Naive thymus-derived CD8-positive, alpha-beta T cell (primary cell): ENCODE data around the gene QSOX2. TPM values are rescaled to one million over a fixed set of nuclear protein-coding genes. Genes with fewer than 3 reads are reported as not detected.

Experiments
- ATAC-seq, 2 donors: fragments of 150-1000 bp; cut with Tn5 transposase in 1 of 2; sonication (Bioruptor Pico), chemical (Tn5 transposase) in 1 of 2; 1 replicate in 1 of 2; 2 replicates in 1 of 2; pipeline ENCODE4 v1.10.0; 2021; ENCODE audit warnings: mild to moderate bottlenecking in 2 of 2, moderate library complexity in 2 of 2
- POLR2A ChIA-PET: fragments of 350-600 bp; sonication (Branson Sonifier 250); formaldehyde crosslinking; loops from one replicate; lab custom pipeline; 2021; ENCODE audit warnings: antibody characterized with exemption; lab: Charles Lee
- DNase-seq, 10 donors: peaks; one replicate each; pipeline versions ENCODE4 v3.0.0 to v3.0.0-alpha.2; 2020 to 2022
- H3K27ac Mint-ChIP-seq, 10 donors: one replicate each; pipeline ENCODE4 v1.8.0; 2020 to 2022; ENCODE audit warnings: mild to moderate bottlenecking in 10 of 10, mixed read lengths in 10 of 10, moderate library complexity in 4 of 10, inconsistent platforms in 1 of 10
- H3K27me3 Mint-ChIP-seq, 5 donors: one replicate each; pipeline ENCODE4 v1.8.0; 2021 to 2022; ENCODE audit warnings: mixed read lengths in 5 of 5
- H3K36me3 Mint-ChIP-seq, 3 donors: one replicate each; pipeline ENCODE4 v1.8.0; 2020 to 2022; ENCODE audit warnings: mixed read lengths in 3 of 3, mild to moderate bottlenecking in 2 of 3, inconsistent platforms in 1 of 3
- H3K4me1 Mint-ChIP-seq, 4 donors: one replicate each; pipeline ENCODE4 v1.8.0; 2021 to 2022; ENCODE audit warnings: mixed read lengths in 4 of 4
- H3K4me3 Mint-ChIP-seq, 10 donors: one replicate each; pipeline ENCODE4 v1.8.0; 2020 to 2022; ENCODE audit warnings: mild to moderate bottlenecking in 10 of 10, mixed read lengths in 10 of 10, moderate library complexity in 6 of 10, inconsistent platforms in 1 of 10
- H3K9me3 Mint-ChIP-seq, 9 donors: one replicate each; pipeline ENCODE4 v1.8.0; 2020 to 2022; ENCODE audit warnings: mixed read lengths in 9 of 9, mild to moderate bottlenecking in 3 of 9, inconsistent platforms in 1 of 9, moderate library complexity in 1 of 9
- polyA plus RNA-seq, 3 donors: library from polyadenylated mRNA; unstranded; fragments of 300-500 nt; fragmentation: Illumina TruSeq; gene quantifications; one replicate each; pipeline ENCODE4 v1.2.3, GENCODE V29; 2021
- total RNA-seq, 8 experiments: library from RNA in 2 of 8; stranded (reverse) in 2 of 8; gene quantifications; one replicate each; pipeline ENCODE4 v1.2.3 and lab custom pipeline; 2021 to 2026

QSOX2 gene
- total and polyA plus RNA-seq, 5 experiments from 2014 or later = 0.50 to 15.9 (median 0.86) TPM

DNA sequence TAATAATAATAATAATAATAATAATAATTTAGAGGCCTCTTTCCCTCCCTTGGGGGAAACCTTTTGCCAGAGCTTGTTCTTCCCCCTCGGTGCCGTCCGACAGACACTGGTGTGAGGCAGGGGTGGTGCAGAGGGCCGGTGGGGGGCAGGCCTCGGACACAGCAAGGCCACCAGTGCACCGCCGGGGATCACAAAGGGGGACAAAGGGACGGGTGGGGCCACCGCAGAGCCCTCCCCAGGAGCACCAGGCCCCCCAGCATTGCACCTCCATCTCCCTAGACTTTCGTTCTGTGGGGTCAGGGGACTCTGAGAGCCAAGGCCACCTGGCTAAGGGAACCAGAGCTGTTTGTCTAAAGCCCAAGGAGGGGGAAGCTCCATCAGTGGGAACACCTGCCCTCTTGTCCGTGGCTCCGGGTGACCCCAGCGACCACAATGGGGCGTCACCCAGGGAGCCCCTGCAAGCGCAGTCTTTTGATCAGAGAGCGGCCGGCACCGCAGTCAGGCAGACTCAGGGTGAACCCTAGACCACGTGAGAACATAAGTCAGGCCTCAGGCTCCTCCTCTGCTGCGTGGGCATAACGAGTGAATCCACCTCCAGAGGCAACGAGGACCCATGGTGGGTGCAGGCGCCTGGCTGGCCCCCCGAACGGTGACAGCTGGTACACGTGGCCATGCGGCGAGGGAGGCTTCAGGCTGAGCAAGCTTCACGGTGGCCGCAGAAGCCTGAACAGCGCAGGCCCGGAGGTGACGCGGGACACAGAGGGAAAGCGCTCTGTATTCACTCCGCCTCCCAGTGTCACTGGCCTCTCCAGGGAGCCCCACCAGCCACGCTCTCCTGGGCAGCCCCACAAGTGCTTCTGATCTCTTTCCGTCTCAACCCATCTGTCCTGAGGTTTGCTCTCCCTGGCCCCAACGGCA lies 12.0 kb upstream of the QSOX2 start:
- POLR2A ChIA-PET = no interaction called here

DNA sequence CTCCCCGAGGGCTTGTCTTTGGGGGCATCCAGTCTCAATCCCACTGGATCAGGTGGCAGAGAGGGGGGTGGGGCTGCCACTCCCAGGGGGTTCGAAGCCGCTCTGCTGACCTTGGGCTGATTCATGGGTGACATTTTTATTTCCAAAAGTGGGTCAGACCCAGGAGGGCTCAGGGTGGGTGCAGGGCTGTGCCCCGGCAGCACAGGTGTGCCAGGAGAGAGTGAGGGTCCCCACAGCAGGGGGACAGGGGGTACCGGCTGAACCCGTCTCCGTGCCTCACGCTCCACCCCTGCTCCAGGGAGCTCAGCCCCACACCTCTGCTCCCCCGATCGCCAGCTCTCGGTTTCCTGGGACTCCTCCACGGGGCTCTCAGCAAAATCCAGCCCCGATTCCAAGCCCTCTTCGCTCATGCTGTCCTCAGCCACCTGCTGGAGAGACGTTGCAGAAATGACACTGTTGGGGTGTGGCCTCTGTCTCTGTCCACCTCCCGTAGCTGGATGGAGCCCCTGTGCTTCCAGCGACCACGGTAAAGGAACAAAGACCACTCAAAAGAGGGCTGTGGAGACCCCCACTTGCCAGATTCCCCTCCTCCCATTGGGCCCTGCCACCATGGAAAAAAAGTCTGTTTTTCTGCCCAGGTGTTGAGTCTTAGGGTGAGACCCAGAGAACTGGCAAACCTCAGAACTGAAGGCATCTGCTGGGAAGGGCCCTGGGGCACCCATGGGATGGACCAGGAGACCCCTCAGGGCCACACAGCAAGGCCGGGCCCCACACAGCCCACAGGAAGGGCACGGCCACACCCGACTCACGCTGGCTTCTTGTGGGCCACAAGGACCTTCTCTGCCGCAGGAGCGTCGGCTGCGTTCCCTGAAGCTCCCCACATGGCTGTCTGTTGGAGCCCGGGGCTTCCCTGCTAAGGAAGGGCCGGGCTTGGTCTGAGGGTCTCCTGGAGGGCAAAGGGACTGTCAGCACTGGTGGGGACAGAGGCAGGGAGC lies 10.6 kb upstream of the QSOX2 start:
- Mint-ChIP-seq H3K4me1 (no peaks in the 10 kb centered on the region), H3K36me3 (no peaks in the 10 kb centered on the region), H3K27me3 (no peaks in the 10 kb centered on the region), H3K27ac (peak overlapping the region in 1 of 10 donors; percentile 71), H3K9me3 (no peaks in the 10 kb centered on the region), H3K4me3 (no peak overlapping the region)
- ATAC-seq (no peak), DNase-seq (no peak)
- POLR2A ChIA-PET = no interaction called here

More for the DNA sequence above, 12.0 kb upstream of the QSOX2 start:
- Mint-ChIP-seq H3K27me3 (no peaks in the 10 kb centered on the region), H3K36me3 (no peaks in the 10 kb centered on the region), H3K4me3 (no peak overlapping the region), H3K27ac (no peak overlapping the region), H3K9me3 (no peaks in the 10 kb centered on the region), H3K4me1 (no peaks in the 10 kb centered on the region)
- no peak for ATAC-seq
- no peak for DNase-seq

DNA sequence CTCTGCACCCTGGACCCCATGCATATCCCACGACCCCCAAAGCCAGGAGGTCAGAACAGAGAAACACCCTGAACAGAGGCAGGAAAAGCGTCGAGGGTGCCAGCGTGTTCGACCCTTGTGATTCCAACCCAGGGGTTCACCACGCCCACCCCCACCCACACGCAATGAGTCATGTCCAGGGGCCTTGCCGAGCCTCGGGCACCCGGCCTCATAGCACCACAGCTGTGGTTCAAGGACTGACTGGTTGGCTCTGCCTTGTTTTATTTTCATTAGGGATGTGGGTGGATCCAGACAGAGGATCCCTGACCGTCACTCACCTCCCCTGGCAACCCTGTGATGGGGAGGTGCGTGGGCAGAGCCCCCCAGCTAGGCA lies 9.5 kb upstream of the QSOX2 start:
- H3K36me3 Mint-ChIP-seq = no peaks in the 10 kb centered on the region
- no peaks in the 10 kb centered on the region for H3K9me3 Mint-ChIP-seq
- DNase-seq (no peak), ATAC-seq (no peak)
- no peak overlapping the region for H3K4me3 Mint-ChIP-seq
- POLR2A ChIA-PET = no interaction called here
- no peak overlapping the region for H3K27ac Mint-ChIP-seq
- H3K27me3 Mint-ChIP-seq = no peaks in the 10 kb centered on the region
- H3K4me1 Mint-ChIP-seq = no peaks in the 10 kb centered on the region

DNA sequence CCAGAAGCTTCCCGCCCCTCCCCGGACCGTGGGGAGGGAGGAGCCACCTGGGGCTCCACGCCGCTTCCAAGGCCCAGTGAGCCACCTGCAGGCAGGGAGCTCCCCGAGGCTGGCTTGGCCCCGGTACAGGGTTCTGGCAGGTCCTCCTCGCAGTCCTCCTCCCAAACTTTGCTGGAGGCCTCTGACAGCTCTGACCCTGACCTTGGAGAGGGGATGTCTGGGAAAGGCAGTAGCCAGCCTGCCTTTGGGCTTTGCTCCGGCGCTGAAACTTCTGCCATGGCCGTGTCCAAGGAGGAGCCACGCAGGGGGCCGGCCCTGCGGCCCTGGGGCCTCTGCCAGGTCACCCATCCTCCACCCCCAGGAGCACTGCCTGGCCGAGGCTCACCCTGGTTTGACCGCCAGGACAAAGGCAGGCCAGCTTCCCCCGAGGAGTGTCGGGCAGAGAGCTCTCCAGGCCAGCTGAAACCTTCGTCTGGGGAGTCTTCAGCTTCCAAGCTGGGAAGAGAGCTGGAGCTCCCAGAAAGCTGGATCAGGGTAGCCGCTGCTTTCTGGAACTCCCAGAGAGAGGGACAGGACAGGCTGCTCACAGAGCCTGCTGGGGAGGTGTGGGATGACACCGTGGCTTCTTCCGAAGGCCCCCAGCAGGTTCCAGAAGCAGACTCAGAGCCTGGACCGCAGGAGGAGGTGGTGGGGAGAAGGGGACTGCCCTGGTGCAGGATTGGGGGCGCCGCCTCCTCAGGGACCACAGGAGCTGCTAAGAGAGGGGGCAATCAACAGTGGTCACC lies 9.0 kb upstream of the QSOX2 start:
- Mint-ChIP-seq H3K27ac (no peak overlapping the region), H3K27me3 (no peaks in the 10 kb centered on the region), H3K4me3 (no peak overlapping the region), H3K4me1 (no peaks in the 10 kb centered on the region), H3K36me3 (no peaks in the 10 kb centered on the region), H3K9me3 (no peaks in the 10 kb centered on the region)
- POLR2A ChIA-PET = no interaction called here
- ATAC-seq = no peak
- DNase-seq = no peak

DNA sequence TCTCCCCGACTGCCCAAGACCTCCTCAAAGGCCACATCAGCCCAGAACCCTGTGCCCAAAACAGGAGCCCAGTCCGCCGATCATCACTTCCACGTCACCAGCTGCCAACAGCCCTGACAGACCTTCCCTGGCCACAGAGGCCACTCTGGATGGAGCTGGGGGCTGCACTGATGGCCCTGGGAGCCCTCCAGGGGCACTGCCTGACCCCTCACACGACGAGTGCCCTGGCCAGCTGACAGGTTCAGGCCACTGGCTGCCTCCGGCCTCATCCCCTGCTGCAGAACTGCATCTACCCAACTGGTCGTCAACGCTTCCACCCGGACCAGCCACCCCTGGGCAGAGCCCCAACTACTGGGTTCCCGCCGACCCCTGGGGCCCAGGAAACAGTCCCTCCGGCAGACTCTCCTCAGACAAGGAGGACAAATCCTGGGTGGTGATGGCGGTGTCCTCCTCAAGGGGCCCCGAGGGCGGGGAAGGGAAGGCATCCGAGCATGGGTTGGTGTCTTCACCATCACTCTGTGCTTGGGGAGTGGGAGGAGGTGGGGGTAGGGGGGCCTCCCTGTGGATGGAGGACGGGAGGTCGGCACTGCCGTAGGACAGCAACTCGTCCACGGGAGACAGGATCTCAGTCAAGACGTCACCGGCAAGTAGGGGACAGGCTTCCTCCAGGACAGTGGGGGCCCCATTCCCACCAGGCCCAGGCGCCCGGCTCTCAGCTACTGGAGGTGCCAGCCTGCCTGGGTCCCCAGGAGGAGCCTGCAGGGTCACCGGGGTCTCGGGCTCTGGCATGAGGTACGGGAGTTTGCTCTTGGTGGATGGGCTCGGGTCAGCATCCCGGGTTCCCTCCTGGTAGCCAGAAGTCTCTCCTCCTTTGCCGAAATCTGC lies 7.9 kb upstream of the QSOX2 start:
- H3K27ac Mint-ChIP-seq = no peak overlapping the region
- POLR2A ChIA-PET = interaction anchor here (0.7 kb wide), 1 partner anchor 14 kb away, joined by 3 read pairs; no protein-coding TSS in a partner anchor
- no peaks in the 10 kb centered on the region for H3K27me3 Mint-ChIP-seq
- DNase-seq = no peak
- no peaks in the 10 kb centered on the region for H3K36me3 Mint-ChIP-seq
- no peak for ATAC-seq
- no peaks in the 10 kb centered on the region for H3K4me1 Mint-ChIP-seq
- no peak overlapping the region for H3K4me3 Mint-ChIP-seq
- no peaks in the 10 kb centered on the region for H3K9me3 Mint-ChIP-seq

DNA sequence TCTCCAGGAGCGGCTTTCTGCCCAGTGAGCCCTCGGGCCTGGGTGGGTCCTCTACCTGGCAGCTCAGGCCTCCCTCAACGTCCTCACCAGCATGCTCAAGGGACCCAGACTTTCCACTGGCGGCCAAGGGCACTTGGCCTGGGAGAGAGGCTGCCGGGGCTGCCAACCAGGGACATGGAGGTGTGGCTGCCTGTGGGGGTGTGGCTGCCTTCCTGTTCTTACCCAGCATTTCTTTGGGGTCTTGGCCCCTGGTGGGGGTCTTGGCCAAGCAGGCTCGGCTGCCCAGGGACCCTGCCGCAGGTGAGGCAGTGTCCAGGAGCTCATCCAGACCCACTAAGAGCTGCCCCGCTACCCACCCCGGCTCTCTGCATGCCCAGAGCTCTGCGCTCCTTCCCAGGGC lies 7.2 kb upstream of the QSOX2 start:
- Mint-ChIP-seq H3K27me3 (no peaks in the 10 kb centered on the region), H3K4me1 (no peaks in the 10 kb centered on the region), H3K9me3 (no peaks in the 10 kb centered on the region), H3K36me3 (no peaks in the 10 kb centered on the region), H3K4me3 (no peak overlapping the region), H3K27ac (no peak overlapping the region)
- POLR2A ChIA-PET = interaction anchor here (0.7 kb wide), 1 partner anchor 14 kb away, joined by 3 read pairs; no protein-coding TSS in a partner anchor
- DNase-seq (no peak), ATAC-seq (no peak)

DNA sequence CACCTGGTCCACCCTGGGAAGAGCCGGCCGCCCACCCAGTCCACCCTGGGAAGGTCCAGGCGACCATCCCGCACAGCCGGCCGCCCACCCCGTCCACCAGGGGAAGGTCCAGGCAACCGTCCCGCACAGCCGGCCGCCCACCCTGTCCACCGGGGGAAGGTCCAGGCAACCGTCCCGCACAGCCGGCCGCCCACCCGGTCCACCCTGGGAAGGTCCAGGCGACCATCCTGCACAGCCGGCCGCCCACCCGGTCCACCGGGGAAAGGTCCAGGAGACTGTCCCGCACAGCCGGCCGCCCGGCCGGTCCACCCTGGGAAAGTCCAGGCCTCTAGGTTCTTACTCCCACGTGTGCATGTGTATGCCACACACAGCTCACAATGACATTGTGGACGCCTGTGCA lies 6.7 kb upstream of the QSOX2 start:
- Mint-ChIP-seq H3K27ac (no peak overlapping the region), H3K36me3 (no peaks in the 10 kb centered on the region), H3K9me3 (no peaks in the 10 kb centered on the region), H3K4me1 (no peaks in the 10 kb centered on the region), H3K27me3 (no peaks in the 10 kb centered on the region), H3K4me3 (no peak overlapping the region)
- POLR2A ChIA-PET = no interaction called here
- DNase-seq = no peak
- ATAC-seq = no peak

DNA sequence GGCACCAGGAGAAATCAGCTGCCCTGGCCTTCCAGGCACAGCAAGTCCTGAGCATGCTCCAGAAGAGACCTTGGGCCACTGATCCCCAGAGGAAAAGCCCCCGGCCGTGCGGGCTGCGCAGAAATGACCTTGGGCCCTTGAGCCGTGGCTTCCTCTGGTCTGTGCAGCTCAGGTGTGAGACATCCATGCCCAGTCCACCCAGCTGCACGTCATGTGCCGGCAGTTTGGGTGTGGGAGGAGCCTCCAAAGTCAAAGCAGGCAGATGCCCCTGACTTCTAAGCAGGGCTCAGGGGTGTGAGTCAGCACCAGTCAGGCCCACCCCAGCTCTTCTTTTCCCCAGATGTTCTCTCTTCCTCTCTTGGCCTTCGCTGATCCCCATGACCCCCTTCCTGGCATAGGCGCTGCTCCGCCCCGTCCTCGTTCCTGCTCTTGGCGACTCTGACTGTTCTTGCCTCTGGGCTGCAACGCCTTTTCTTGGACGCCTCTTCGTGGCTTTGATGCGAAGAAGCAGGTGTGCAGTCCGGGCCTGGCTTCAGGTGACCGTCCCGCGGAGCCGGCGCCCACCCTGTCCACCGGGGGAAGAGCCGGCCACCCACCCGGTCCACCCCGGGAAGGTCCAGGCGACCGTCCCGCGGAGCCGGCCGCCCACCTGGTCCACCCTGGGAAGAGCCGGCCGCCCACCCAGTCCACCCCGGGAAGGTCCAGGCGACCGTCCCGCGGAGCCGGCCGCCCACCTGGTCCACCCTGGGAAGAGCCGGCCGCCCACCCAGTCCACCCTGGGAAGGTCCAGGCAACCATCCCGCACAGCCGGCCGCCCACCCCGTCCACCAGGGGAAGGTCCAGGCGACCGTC lies 5.9 kb upstream of the QSOX2 start:
- ATAC-seq (no peak), DNase-seq (no peak)
- H3K9me3 Mint-ChIP-seq = no peaks in the 10 kb centered on the region
- POLR2A ChIA-PET = no interaction called here
- no peaks in the 10 kb centered on the region for H3K27me3 Mint-ChIP-seq
- H3K27ac Mint-ChIP-seq = no peak overlapping the region
- H3K4me1 Mint-ChIP-seq = peaks cover 0 to under 1% (median 0%) of the 10 kb centered on the region in 4 donors
- H3K4me3 Mint-ChIP-seq = no peak overlapping the region
- H3K36me3 Mint-ChIP-seq = no peaks in the 10 kb centered on the region

DNA sequence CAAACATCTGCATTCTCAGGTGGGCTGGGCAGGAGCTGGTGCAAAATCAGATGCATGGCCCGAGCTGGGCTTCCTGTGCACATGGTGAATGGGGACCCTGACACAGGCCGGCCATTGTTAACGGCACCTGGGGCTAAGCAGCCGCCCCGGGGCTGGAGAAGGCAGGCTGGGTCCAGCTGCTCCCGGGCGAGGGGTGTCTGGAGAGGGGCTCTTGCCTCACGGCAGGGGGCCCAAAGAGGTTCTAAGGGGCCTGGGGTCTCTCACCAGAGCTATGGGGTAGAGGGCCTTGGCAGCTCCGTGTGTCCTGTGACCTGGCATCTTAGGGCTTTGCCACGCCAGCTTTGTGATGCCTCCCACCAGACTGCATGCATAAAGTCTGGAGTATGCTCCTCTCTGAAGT lies 5.1 kb upstream of the QSOX2 start:
- H3K27me3 Mint-ChIP-seq = no peaks in the 10 kb centered on the region
- POLR2A ChIA-PET = no interaction called here
- H3K4me1 Mint-ChIP-seq = peaks cover 0 to 7% (median 4%) of the 10 kb centered on the region in 4 donors
- no peak overlapping the region for H3K4me3 Mint-ChIP-seq
- H3K36me3 Mint-ChIP-seq = no peaks in the 10 kb centered on the region
- no peaks in the 10 kb centered on the region for H3K9me3 Mint-ChIP-seq
- H3K27ac Mint-ChIP-seq = no peak overlapping the region
- ATAC-seq (no peak), DNase-seq (no peak)

DNA sequence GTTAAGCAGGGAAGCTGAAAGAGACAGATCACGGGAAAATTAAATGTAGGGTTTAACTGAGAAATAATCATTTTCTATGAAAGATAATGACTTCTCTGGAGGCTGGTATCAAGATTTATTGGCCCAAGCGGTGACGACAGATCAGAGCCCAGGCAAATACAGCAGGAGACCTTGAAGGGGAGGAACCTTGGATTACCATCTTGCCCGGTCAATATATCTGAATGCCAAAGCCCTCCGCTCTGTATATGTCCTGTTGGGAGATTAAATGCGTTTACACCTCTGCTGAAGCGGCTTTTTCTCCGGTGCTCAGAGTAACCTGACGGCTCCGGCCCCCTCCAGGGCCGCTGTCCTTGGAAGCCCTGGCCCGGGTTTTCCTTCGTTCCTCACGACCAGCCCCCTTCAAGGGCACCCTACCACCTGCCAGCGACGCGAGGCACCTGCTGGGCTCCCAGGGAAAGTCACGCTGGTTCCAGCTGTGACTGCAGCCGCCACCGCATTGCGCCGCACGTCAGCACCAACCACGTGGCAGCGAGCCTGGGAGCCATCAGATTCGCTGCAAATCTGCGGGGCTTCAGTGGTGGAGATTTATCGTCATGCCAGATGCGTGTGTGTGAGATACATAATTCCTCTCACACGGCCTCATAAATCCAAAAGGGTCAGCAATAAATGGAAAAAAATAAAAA lies 4.4 kb upstream of the QSOX2 start:
- Mint-ChIP-seq H3K27ac (peak overlapping the region in 1 of 10 donors; percentile 37), H3K9me3 (no peaks in the 10 kb centered on the region), H3K36me3 (no peaks in the 10 kb centered on the region), H3K27me3 (no peaks in the 10 kb centered on the region), H3K4me1 (peaks cover under 1 to 9% (median 6%) of the 10 kb centered on the region in 4 donors), H3K4me3 (no peak overlapping the region)
- DNase-seq (no peak), ATAC-seq (no peak)
- POLR2A ChIA-PET = interaction anchor here (0.5 kb wide), 1 partner anchor 146 kb away, joined by 4 read pairs; no protein-coding TSS in a partner anchor
